Measurements from ENCODE around the gene NOX4.
"Not testable (repeated sequence)": the region's sequence is repeated elsewhere in the genome, so short reads cannot be mapped to it uniquely, and the experiment has no call there.

- TF ChIP-seq CTCF (IDR thresholded peaks at IDR 0.05; ENCODE audit: low read depth, low read length, poor library complexity, severe bottlenecking); EZH2phosphoT487 (IDR thresholded peaks at IDR 0.05; ENCODE audit: borderline replicate concordance, low read length): not testable (repeated sequence)
Observed at GRCh38 chr11:89303029-89303428, 188.1 kb downstream of the NOX4 start.

All from DOHH2 (cell line).